ENCODE measurements around the gene SH3D21. TPM values are rescaled to one million over a fixed set of nuclear protein-coding genes. Genes with fewer than 3 reads are reported as not detected.
A peak's percentile ranks its signal among the peaks of the same experiment; 100 is the strongest.

The SH3D21 gene
- total RNA-seq, 2 donors from 2014 or later: 12.6 to 18.6 TPM

DNA sequence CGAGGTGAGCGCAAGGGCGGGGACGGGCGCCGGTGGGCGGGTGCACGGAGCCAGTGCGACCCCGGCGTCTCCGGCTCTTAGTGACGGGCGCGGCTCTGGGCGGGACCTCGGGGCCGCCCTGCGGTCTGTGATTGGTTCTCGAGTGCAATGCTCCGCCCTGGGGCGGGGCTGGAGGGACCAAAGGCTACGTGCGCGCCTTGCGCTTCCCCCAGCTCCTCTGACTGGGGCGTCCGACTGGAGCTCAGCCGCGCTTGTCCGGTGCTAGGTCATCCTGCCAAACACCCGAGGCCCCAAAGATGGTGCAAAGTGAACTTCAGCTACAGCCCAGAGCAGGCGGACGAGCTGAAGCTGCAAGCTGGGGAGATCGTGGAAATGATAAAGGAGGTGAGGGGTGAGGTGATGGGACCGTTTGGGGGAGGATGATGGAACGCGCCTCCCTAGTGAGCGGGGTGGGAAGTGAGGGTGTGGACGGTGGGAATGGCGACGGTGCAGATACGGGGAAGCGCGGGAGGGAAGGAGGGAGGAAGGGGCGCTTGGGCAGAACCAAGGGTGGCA is 811 bp downstream of the SH3D21 start:
- peak overlapping the region; percentile 63 to 88 for H3K27ac Mint-ChIP-seq

GRCh38 chr1:36307601-36308330 is 1.6 kb downstream of the SH3D21 start:
- no peak for DNase-seq (ENCODE audit: low spot score)
- Mint-ChIP-seq H3K4me3 (peak overlapping the region; percentile 90), H3K27ac (peak overlapping the region; percentile 63 to 88), H3K27me3 (no peaks in the 10 kb centered on the region), H3K4me1 (ENCODE audit: low read depth in 2 of 2) (peaks cover 5 to 14% of the 10 kb centered on the region in 2 donors), H3K36me3 (peaks cover 7% of the 10 kb centered on the region), H3K9me3 (no peaks in the 10 kb centered on the region)
- ATAC-seq: no peak

More for the DNA sequence above, 811 bp downstream of the SH3D21 start:
- peaks cover 5 to 14% of the 10 kb centered on the region in 2 donors for H3K4me1 Mint-ChIP-seq (ENCODE audit: low read depth in 2 of 2)
- no peaks in the 10 kb centered on the region for H3K27me3 Mint-ChIP-seq
- DNase-seq (ENCODE audit: low spot score) (peak; percentile 94), ATAC-seq (peak; percentile 100)
- peaks cover 15% of the 10 kb centered on the region for H3K36me3 Mint-ChIP-seq
- H3K4me3 Mint-ChIP-seq: peak overlapping the region; percentile 90
- H3K9me3 Mint-ChIP-seq: no peaks in the 10 kb centered on the region

DNA sequence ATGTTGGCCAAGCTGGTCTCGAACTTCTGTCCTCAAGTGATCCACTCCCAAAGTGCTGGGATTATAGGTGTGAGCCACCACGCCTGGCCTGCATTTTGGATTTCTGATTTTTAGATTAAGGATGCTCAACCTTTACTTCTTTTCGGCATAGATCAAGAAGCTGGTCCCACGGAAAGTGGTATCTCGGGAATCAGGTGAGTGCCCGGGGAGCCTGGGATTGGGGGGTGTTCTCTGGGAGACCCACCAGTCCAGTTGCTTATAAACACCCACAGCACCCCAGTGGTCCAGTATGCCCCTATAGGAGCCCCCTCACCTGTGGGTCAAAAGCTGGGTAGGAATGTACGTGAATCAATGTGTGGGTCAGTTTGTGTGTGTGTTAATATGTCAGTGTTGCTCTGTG is 3.2 kb downstream of the SH3D21 start:
- Mint-ChIP-seq H3K36me3 (no peaks in the 10 kb centered on the region), H3K4me3 (no peak overlapping the region), H3K27me3 (no peaks in the 10 kb centered on the region), H3K27ac (no peak overlapping the region), H3K9me3 (no peaks in the 10 kb centered on the region), H3K4me1 (ENCODE audit: low read depth in 2 of 2) (peaks cover 5 to 12% of the 10 kb centered on the region in 2 donors)
- no peak for DNase-seq (ENCODE audit: low spot score)
- ATAC-seq: no peak

DNA sequence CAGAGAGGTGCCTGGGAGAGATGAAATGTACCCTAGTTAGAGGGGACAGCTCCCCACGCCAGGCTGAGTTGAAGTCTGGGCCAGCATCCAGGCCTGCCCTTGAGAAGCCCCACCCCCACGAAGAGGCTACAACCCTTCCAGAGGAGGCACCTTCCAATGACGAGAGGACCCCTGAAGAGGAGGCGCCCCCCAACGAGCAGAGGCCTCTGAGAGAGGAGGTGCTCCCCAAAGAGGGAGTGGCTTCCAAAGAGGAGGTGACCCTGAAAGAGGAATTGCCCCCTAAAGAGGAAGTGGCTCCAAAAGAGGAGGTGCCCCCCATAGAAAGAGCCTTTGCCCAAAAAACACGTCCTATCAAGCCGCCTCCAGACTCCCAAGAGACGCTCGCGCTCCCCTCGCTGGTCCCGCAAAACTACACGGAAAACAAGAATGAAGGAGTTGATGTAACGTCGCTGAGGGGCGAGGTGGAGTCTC is 14.2 kb downstream of the SH3D21 start:
- Mint-ChIP-seq H3K27ac (peak overlapping the region in 1 of 2 donors; percentile 39), H3K4me1 (ENCODE audit: low read depth in 2 of 2) (peaks cover 0 to 15% of the 10 kb centered on the region in 2 donors), H3K9me3 (no peaks in the 10 kb centered on the region), H3K36me3 (no peaks in the 10 kb centered on the region), H3K4me3 (peak overlapping the region; percentile 36), H3K27me3 (no peaks in the 10 kb centered on the region)
- no peak for ATAC-seq
- no peak for DNase-seq (ENCODE audit: low spot score)

DNA sequence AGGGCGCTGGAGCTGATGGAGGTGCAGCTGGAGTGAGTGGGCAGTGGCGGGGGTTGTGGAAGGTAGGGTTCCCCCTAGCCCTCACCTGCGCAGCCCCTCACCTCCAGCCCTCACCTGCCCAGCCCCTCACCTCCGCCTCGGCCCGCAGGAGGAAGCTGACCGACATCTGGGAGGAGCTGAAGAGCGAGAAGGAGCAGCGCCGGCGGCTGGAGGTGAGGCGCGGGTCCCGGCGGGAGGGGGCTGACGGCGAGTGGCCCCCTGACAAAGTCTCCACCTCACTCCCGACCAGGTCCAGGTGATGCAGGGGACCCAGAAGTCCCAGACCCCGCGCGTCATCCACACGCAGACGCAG is 14.6 kb downstream of the SH3D21 start:
- H3K4me3 Mint-ChIP-seq: peak overlapping the region; percentile 36
- H3K27me3 Mint-ChIP-seq: no peaks in the 10 kb centered on the region
- H3K27ac Mint-ChIP-seq: peak overlapping the region in 1 of 2 donors; percentile 39
- DNase-seq (ENCODE audit: low spot score) (no peak), ATAC-seq (no peak)
- peaks cover 0 to 15% of the 10 kb centered on the region in 2 donors for H3K4me1 Mint-ChIP-seq (ENCODE audit: low read depth in 2 of 2)
- no peaks in the 10 kb centered on the region for H3K9me3 Mint-ChIP-seq
- H3K36me3 Mint-ChIP-seq: no peaks in the 10 kb centered on the region

GRCh38 chr1:36321119-36321951 is 15.2 kb downstream of the SH3D21 start:
- ATAC-seq: peak in 1 of 2 donors; percentile 26
- Mint-ChIP-seq H3K36me3 (no peaks in the 10 kb centered on the region), H3K4me3 (peak overlapping the region; percentile 38), H3K9me3 (no peaks in the 10 kb centered on the region), H3K27ac (peak overlapping the region in 1 of 2 donors; percentile 49), H3K4me1 (ENCODE audit: low read depth in 2 of 2) (peaks cover 0 to 15% of the 10 kb centered on the region in 2 donors), H3K27me3 (no peaks in the 10 kb centered on the region)
- no peak for DNase-seq (ENCODE audit: low spot score)

DNA sequence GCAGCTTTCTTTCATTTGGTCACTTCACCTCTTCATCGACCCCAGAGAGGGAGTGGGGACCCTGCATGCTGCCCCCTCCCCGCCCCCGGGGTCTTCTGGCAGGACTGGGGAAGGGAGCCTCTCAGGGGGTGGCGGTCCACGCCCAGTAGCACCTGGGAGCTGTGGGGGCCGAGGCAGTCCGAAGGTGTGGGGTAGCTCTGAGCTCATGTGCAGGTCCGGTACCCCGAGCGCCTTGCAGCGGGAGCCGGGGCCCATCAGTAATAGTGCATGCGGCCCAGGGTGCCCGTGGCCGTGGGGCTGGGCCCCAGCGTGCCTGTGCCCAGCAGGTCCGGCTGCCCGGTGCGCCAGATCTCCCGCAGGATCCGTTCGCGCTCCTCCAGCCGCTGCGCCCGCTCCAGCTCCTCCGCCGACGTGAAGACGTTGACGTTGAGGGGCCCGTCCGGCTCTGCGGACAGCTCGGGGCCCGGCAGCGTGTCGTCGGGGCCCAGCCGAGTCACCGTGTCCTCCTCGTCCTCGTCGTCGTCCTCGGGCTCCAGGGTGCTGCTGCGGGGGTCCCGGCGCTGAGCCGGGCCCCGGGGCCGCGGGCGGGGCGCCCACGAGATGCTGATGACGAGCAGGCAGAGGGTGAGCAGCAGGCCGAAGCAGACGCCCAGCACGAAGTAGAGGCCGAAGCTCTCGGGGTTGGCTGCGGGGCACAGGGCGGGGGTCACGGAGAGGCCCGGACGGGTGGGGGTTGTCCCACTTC is 16.0 kb downstream of the SH3D21 start:
- DNase-seq (ENCODE audit: low spot score) (no peak), ATAC-seq (no peak)
- Mint-ChIP-seq H3K27ac (peak overlapping the region in 1 of 2 donors; percentile 49), H3K4me1 (ENCODE audit: low read depth in 2 of 2) (peaks cover 1 to 15% of the 10 kb centered on the region in 2 donors), H3K36me3 (no peaks in the 10 kb centered on the region), H3K9me3 (no peaks in the 10 kb centered on the region), H3K27me3 (peaks cover 0 to 1% of the 10 kb centered on the region in 2 donors), H3K4me3 (peak overlapping the region; percentile 53)

DNA sequence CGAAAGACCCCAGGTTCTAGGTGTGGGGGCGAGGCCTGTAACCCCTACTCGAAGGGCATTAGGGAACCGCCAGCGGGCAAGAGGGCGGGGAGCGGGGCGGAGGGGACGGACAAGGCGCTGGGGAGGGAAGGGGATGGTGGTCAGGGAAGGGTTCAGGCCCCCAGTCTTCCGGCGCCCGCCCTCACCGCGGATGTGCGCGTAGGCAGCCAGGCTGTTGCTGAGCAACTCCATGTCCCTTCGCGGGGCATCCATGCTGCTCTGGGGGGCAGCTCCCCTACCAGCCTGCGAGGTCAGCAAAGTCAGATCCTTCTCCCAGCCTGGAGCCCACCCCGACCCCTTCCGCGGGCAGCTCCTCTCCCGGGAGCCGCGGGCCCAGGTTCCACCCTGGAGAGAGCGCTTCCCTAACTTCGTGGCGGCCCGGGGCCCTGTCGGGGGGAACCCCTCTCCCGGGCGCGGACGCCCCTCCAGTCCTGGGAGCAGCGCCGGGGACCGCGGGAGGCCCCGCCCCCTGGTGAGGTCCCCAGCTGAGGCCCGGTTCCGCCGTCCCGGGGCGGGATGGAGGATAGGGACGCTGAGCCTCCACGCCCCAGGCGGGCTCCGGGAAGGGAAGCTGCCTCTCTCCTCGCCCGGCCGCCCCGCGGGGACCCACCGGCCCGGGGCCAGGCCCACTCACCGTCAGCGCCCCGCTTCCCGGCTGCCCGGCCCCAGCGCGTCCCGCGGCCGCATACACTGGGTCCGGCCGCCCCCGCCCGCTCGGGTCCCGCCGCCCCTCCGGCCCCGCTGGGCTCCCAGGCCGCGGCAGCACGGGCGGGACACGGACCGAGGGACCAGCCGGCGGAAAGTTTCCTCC is 16.8 kb downstream of the SH3D21 start:
- H3K4me1 Mint-ChIP-seq (ENCODE audit: low read depth in 2 of 2): peaks cover 9 to 21% of the 10 kb centered on the region in 2 donors
- H3K27ac Mint-ChIP-seq: no peak overlapping the region
- no peaks in the 10 kb centered on the region for H3K9me3 Mint-ChIP-seq

GRCh38 chr1:36323636-36324352 is 17.6 kb downstream of the SH3D21 start, which contains the start of gene EVA1B:
TSS of gene EVA1B (minus strand) at chr1:36323645. CDS start at chr1:36323037, 608 bp downstream.
- H3K36me3 Mint-ChIP-seq: no peaks in the 10 kb centered on the region
- no peaks in the 10 kb centered on the region for H3K9me3 Mint-ChIP-seq
- DNase-seq (ENCODE audit: low spot score): peak; percentile 84
- peak within 1 kb of the TSS; percentile 77 for H3K4me3 Mint-ChIP-seq
- peaks cover 9 to 21% of the 10 kb centered on the region in 2 donors for H3K4me1 Mint-ChIP-seq (ENCODE audit: low read depth in 2 of 2)
- peak; percentile 78 to 84 for ATAC-seq
- H3K27ac Mint-ChIP-seq: peak within 1 kb of the TSS in 1 of 2 donors; percentile 63
- H3K27me3 Mint-ChIP-seq: peaks cover 0 to 4% of the 10 kb centered on the region in 2 donors

More for the DNA sequence above, 16.8 kb downstream of the SH3D21 start:
- DNase-seq (ENCODE audit: low spot score) (no peak), ATAC-seq (peak; percentile 57 to 69)
- H3K27me3 Mint-ChIP-seq: peaks cover 0 to 4% of the 10 kb centered on the region in 2 donors
- H3K4me3 Mint-ChIP-seq: peak overlapping the region; percentile 53
- no peaks in the 10 kb centered on the region for H3K36me3 Mint-ChIP-seq

DNA sequence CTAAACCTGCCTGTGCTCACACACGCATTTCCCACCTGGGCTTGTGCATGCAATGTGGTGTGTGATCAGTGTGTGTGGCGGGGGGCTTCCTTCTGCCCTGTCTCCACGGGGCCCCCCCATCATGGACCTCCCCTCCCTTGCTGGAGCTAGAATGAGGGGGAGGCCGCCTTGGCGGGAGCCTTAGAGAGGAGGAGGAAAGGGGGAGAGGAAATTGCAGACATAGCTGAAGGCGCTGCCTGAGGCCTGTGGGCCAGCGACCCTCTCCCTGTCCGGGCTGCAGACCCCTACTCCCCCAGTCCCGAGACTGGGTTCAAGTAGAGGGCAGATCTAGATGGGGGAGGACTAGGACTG is 18.2 kb downstream of the SH3D21 start:
- H3K4me1 Mint-ChIP-seq (ENCODE audit: low read depth in 2 of 2): peaks cover 9 to 21% of the 10 kb centered on the region in 2 donors
- DNase-seq (ENCODE audit: low spot score) (no peak), ATAC-seq (no peak)
- H3K36me3 Mint-ChIP-seq: no peaks in the 10 kb centered on the region
- peak overlapping the region in 1 of 2 donors; percentile 63 for H3K27ac Mint-ChIP-seq
- H3K9me3 Mint-ChIP-seq: no peaks in the 10 kb centered on the region
- H3K4me3 Mint-ChIP-seq: peak overlapping the region; percentile 77
- H3K27me3 Mint-ChIP-seq: peaks cover 0 to 4% of the 10 kb centered on the region in 2 donors

- Mint-ChIP-seq H3K27ac (peak overlapping the region in 1 of 2 donors; percentile 72), H3K36me3 (no peaks in the 10 kb centered on the region), H3K27me3 (peaks cover 0 to 4% of the 10 kb centered on the region in 2 donors), H3K4me1 (ENCODE audit: low read depth in 2 of 2) (peaks cover 9 to 15% of the 10 kb centered on the region in 2 donors), H3K9me3 (no peaks in the 10 kb centered on the region), H3K4me3 (no peak overlapping the region)
- no peak for DNase-seq (ENCODE audit: low spot score)
- no peak for ATAC-seq
Observed at GRCh38 chr1:36326499-36326898, 20.3 kb downstream of the SH3D21 start.
